Measurements from ENCODE around the gene ADPRH. TPM values are rescaled to one million over a fixed set of nuclear protein-coding genes. Genes with fewer than 3 reads are reported as not detected.

ADPRH gene
- total and polyA plus RNA-seq, 8 donors = 0.89 to 21.4 (median 2.5) TPM; not detected in 1

DNA sequence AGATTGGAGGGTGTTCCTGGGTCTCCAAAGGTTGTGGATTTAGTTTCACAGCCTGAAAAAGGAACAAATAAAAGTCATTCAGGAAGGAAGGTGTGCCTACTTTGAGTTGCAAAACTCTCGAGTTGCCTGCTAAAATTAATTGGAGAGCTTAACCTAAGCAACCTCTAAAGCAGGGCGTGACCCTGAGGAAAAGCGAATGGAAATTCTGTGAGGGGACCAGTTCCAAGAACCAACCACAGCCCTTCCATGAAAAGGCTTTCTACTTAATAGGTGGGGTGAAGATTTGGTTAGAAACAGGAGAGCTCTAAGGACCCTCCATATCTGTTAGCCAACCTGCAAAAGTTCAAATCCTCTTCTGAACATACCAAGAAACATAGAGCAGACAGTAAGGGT is 21.4 kb upstream of the ADPRH start:
- TF ChIP-seq POLR2A (IDR thresholded peaks at IDR 0.05) (no peak), EP300 (IDR thresholded peaks at IDR 0.05) (no peak), POLR2AphosphoS5 (IDR thresholded peaks at IDR 0.05) (no peak)
- TF ChIP-seq, protein P1, sequence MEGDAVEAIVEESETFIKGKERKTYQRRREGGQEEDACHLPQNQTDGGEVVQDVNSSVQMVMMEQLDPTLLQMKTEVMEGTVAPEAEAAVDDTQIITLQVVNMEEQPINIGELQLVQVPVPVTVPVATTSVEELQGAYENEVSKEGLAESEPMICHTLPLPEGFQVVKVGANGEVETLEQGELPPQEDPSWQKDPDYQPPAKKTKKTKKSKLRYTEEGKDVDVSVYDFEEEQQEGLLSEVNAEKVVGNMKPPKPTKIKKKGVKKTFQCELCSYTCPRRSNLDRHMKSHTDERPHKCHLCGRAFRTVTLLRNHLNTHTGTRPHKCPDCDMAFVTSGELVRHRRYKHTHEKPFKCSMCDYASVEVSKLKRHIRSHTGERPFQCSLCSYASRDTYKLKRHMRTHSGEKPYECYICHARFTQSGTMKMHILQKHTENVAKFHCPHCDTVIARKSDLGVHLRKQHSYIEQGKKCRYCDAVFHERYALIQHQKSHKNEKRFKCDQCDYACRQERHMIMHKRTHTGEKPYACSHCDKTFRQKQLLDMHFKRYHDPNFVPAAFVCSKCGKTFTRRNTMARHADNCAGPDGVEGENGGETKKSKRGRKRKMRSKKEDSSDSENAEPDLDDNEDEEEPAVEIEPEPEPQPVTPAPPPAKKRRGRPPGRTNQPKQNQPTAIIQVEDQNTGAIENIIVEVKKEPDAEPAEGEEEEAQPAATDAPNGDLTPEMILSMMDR (IDR thresholded peaks at IDR 0.05) = no peak
- Histone ChIP-seq H3K27me3 (no peaks in the 10 kb centered on the region), H3K27ac (no peak overlapping the region), H3K36me3 (no peaks in the 10 kb centered on the region), H3K9me3 (no peaks in the 10 kb centered on the region), H3K4me3 (no peak overlapping the region), H3K4me1 (no peaks in the 10 kb centered on the region)
- intact Hi-C loops (cut with DNase I; ENCODE audit: low total_unique reads) = no loop called here
- WGBS, 5 donors = 43 to 65% (median 59%) methylated on average over 3 of the region's 3 CpGs
- no peak for DNase-seq

DNA sequence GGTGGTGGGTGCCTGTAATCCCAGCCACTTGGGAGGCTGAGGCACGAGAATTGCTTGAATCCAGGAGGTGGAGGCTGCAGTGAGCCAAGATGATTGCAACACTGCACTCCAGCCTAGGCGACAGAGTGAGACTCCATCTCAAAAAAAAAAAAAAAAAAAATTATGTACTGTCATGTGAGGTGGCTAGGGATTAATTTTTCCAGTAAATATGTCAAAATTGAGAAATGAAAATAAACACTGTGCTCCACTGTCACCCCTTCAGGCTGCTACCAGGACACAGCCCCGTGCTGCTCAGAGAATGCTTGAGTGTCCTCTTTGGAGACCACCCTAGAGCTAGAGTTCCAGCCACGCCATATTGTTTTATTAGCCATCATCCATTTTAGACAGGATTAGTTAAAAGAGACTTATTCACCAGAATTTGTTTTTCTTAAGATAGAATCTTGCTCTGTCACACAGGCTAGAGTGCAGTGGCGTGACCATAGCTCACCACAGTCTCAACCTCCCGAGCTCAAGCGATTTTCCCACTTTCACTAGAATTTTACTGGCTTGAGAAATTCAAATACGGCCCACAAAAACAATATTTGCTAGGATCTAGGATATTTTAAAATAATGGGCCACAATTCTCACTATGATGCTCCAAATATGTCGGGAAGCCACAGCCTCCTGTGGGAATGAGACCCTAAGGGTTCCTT is 20.5 kb upstream of the ADPRH start:
- Histone ChIP-seq H3K27ac (peak overlapping the region in 1 of 5 donors; percentile 2), H3K4me1 (no peaks in the 10 kb centered on the region), H3K4me3 (no peak overlapping the region), H3K9me3 (no peaks in the 10 kb centered on the region), H3K27me3 (no peaks in the 10 kb centered on the region), H3K36me3 (no peaks in the 10 kb centered on the region)
- 84 to 92% (median 91%) methylated on average over 9 of the region's 9 CpGs for WGBS, 5 donors
- no peak for DNase-seq
- TF ChIP-seq EP300 (IDR thresholded peaks at IDR 0.05) = no peak
- TF ChIP-seq POLR2A (IDR thresholded peaks at IDR 0.05) = no peak
- no peak for TF ChIP-seq POLR2AphosphoS5 (IDR thresholded peaks at IDR 0.05)
- TF ChIP-seq, protein P1 (IDR thresholded peaks at IDR 0.05) = no peak
- intact Hi-C loops (cut with DNase I; ENCODE audit: low total_unique reads) = no loop called here

DNA sequence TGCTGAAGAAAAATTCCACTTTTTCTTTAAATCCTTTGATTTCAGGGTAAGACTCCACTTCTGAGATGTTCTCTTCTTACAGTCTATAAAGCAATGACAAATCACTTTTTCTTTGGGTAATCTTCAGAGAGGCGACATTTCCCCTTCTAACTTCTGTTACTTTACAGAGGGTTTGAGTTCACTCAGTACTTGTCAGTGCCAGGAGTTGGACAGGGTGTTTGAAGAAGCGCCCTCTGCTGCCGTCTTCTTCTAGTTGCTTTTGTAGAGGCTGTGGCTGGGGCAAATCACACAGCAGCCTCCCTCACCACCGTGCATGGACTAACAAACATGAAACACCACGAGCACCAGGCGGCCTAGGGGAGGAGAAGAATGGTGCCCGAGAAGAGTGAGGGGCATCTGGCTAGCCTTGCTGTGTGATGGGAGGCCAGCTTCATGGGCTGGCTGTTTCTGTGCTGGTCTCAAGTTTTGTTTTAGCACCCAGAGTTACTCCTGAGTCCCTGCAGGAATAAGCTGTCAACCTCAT is 19.8 kb upstream of the ADPRH start, which contains the start of gene CD80:
Gene CD80, minus strand, starts transcription at position 174 of the 523 bp plus-strand sequence. CDS start 1,886 bp downstream, outside the sequence.
- Histone ChIP-seq H3K9me3 (no peaks in the 10 kb centered on the region), H3K27ac (peak within 1 kb of the TSS in 1 of 5 donors; percentile 2), H3K4me1 (no peaks in the 10 kb centered on the region), H3K36me3 (no peaks in the 10 kb centered on the region), H3K4me3 (no peak within 1 kb of the TSS), H3K27me3 (no peaks in the 10 kb centered on the region)
- WGBS, 5 donors = 12 to 23% (median 15%) methylated on average over 7 of the region's 7 CpGs
- peak; percentile 65 to 75 for DNase-seq
- TF ChIP-seq POLR2AphosphoS5 (IDR thresholded peaks at IDR 0.05) = no peak
- TF ChIP-seq POLR2A (IDR thresholded peaks at IDR 0.05) = no peak
- TF ChIP-seq, protein P1 (IDR thresholded peaks at IDR 0.05) = peak in 2 of 7 experiments; percentile 23 to 29
- TF ChIP-seq EP300 (IDR thresholded peaks at IDR 0.05) = no peak
- intact Hi-C loops (cut with DNase I; ENCODE audit: low total_unique reads) = no loop called here

DNA sequence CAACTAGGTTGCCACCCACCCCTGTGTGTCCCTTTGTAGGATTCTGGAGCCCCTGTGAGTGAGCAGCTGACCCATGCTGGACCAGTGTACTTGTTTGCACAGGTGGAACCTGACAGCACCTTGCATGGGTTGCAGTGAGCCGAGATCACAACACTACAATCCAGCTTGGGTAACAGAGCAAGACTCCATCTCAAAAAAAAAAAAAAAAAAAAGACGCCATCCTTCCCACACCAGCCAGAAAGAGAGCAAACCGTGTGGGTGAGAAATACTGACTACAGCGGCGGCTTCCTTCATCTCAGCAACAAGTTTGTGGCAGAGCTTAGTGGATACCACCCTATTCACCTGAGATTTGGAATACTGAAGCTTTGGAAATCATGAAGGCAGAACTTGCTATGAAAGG is 19.1 kb upstream of the ADPRH start:
- H3K4me1 ChIP-seq = no peaks in the 10 kb centered on the region
- no peak for TF ChIP-seq POLR2AphosphoS5 (IDR thresholded peaks at IDR 0.05)
- TF ChIP-seq, protein P1 (IDR thresholded peaks at IDR 0.05) = no peak
- no peak for TF ChIP-seq EP300 (IDR thresholded peaks at IDR 0.05)
- TF ChIP-seq POLR2A (IDR thresholded peaks at IDR 0.05) = no peak
- no peaks in the 10 kb centered on the region for H3K9me3 ChIP-seq
- H3K27ac ChIP-seq = no peak overlapping the region
- no peaks in the 10 kb centered on the region for H3K36me3 ChIP-seq
- no peak overlapping the region for H3K4me3 ChIP-seq
- 72 to 94% (median 87%) methylated on average over 5 of the region's 5 CpGs for WGBS, 5 donors
- H3K27me3 ChIP-seq = no peaks in the 10 kb centered on the region
- intact Hi-C loops (cut with DNase I; ENCODE audit: low total_unique reads) = no loop called here
- DNase-seq = no peak
